ENCODE measurements around the gene SLC35F3. TPM values are rescaled to one million over a fixed set of nuclear protein-coding genes. Genes with fewer than 3 reads are reported as not detected.
"Not testable (repeated sequence)": the region's sequence is repeated elsewhere in the genome, so short reads cannot be mapped to it uniquely, and the experiment has no call there.

Gene SLC35F3
- total RNA-seq, 1 experiment from 2014 or later, result not detected

- POLR2A ChIA-PET, result no interaction called here
- no TSS peak for BruUV-seq (replicated peaks)
- H3K4me3 ChIP-seq (ENCODE audit: low read depth, low read length), result no peak overlapping the region
- Mint-ChIP-seq H3K4me1 (ENCODE audit: low read depth, unreplicated experiment) (no peaks in the 10 kb centered on the region), H3K4me3 (ENCODE audit: unreplicated experiment) (no peak overlapping the region), H3K27ac (ENCODE audit: unreplicated experiment) (no peak overlapping the region), H3K27me3 (ENCODE audit: insufficient read depth, unreplicated experiment) (peaks cover 19% of the 10 kb centered on the region), H3K9me3 (ENCODE audit: unreplicated experiment) (no peaks in the 10 kb centered on the region), H3K36me3 (ENCODE audit: insufficient read depth, unreplicated experiment) (no peaks in the 10 kb centered on the region)
- no peaks in the 10 kb centered on the region for H3K9me3 ChIP-seq
- intact Hi-C loops (cut with micrococcal nuclease; ENCODE audit: unreplicated experiment), result no loop called here
- no peak for TF ChIP-seq CTCF (IDR thresholded peaks at IDR 0.05; ENCODE audit: insufficient read depth in 1 of 2, low read depth in 1 of 2, low read length in 1 of 2, severe bottlenecking in 1 of 2, unreplicated experiment in 1 of 2)
- DNase-seq, result no peak
- CTCF ChIA-PET, result no interaction called here
- H3K36me3 ChIP-seq (ENCODE audit: control insufficient read depth, insufficient read depth, low read length), result no peaks in the 10 kb centered on the region
- H3K27me3 ChIP-seq (replicated peaks; ENCODE audit: control insufficient read depth, insufficient read depth, low read length), result no peaks in the 10 kb centered on the region; the same call in 1 of the 2 replicates
- H3K4me1 ChIP-seq, result no peaks in the 10 kb centered on the region
These were observed 395.6 kb downstream of the SLC35F3 start for GRCh38 chr1:234300096-234300495.

GRCh38 chr1:234301663-234302062 is 397.2 kb downstream of the SLC35F3 start:
- H3K9me3 ChIP-seq; H3K4me1 Mint-ChIP-seq (ENCODE audit: low read depth, unreplicated experiment); H3K4me3 ChIP-seq (ENCODE audit: low read depth, low read length); intact Hi-C loops (cut with micrococcal nuclease; ENCODE audit: unreplicated experiment); BruUV-seq (replicated peaks); H3K27ac Mint-ChIP-seq (ENCODE audit: unreplicated experiment); DNase-seq; H3K36me3 Mint-ChIP-seq (ENCODE audit: insufficient read depth, unreplicated experiment); H3K36me3 ChIP-seq (ENCODE audit: control insufficient read depth, insufficient read depth, low read length); H3K4me3 Mint-ChIP-seq (ENCODE audit: unreplicated experiment); H3K27me3 ChIP-seq (replicated peaks; ENCODE audit: control insufficient read depth, insufficient read depth, low read length); H3K9me3 Mint-ChIP-seq (ENCODE audit: unreplicated experiment); H3K4me1 ChIP-seq; POLR2A ChIA-PET; CTCF ChIA-PET: not testable (repeated sequence)
- H3K27me3 Mint-ChIP-seq (ENCODE audit: insufficient read depth, unreplicated experiment), result peaks cover 16% of the 10 kb centered on the region

- H3K36me3 Mint-ChIP-seq (ENCODE audit: insufficient read depth, unreplicated experiment), result no peaks in the 10 kb centered on the region
- peaks cover 13% of the 10 kb centered on the region for H3K27me3 Mint-ChIP-seq (ENCODE audit: insufficient read depth, unreplicated experiment)
- BruUV-seq (replicated peaks), result no TSS peak
- no peak for TF ChIP-seq CTCF (IDR thresholded peaks at IDR 0.05; ENCODE audit: insufficient read depth in 1 of 2, low read depth in 1 of 2, low read length in 1 of 2, severe bottlenecking in 1 of 2, unreplicated experiment in 1 of 2)
- no peak overlapping the region for H3K4me3 Mint-ChIP-seq (ENCODE audit: unreplicated experiment)
- CTCF ChIA-PET, result interaction anchor here (0.7 kb wide), 1 partner anchor 90 kb away, joined by 3 read pairs; no protein-coding TSS in a partner anchor
- Histone ChIP-seq H3K36me3 (ENCODE audit: control insufficient read depth, insufficient read depth, low read length) (no peaks in the 10 kb centered on the region), H3K9me3 (no peaks in the 10 kb centered on the region), H3K4me1 (no peaks in the 10 kb centered on the region), H3K4me3 (ENCODE audit: low read depth, low read length) (no peak overlapping the region), H3K27me3 (replicated peaks; ENCODE audit: control insufficient read depth, insufficient read depth, low read length) (no peaks in the 10 kb centered on the region; the same call in 1 of the 2 replicates)
- POLR2A ChIA-PET, result no interaction called here
- no peak overlapping the region for H3K27ac Mint-ChIP-seq (ENCODE audit: unreplicated experiment)
- H3K4me1 Mint-ChIP-seq (ENCODE audit: low read depth, unreplicated experiment), result no peaks in the 10 kb centered on the region
- intact Hi-C loops (cut with micrococcal nuclease; ENCODE audit: unreplicated experiment), result no loop called here
- no peaks in the 10 kb centered on the region for H3K9me3 Mint-ChIP-seq (ENCODE audit: unreplicated experiment)
- no peak for DNase-seq
These were observed 398.0 kb downstream of the SLC35F3 start for GRCh38 chr1:234302354-234302962.
